Activated B cell treated with CpG ODN at 0.5 μM for 24 hours (primary cell): ENCODE data around the gene TSKU. TPM values are rescaled to one million over a fixed set of nuclear protein-coding genes. Genes with fewer than 3 reads are reported as not detected.
"Not testable (repeated sequence)": the region's sequence is repeated elsewhere in the genome, so short reads cannot be mapped to it uniquely, and the experiment has no call there.

Experiments
- ATAC-seq: fragments of 200-7000 bp; cut with Tn5 transposase; one replicate; pipeline ENCODE4 v1.10.0; 2021; ENCODE audit warnings: low read depth, mild to moderate bottlenecking, moderate library complexity
- CTCF ChIA-PET: fragments of 350-600 bp; sonication (Branson Sonifier 250); formaldehyde crosslinking; loops from one replicate; lab custom pipeline; 2021; ENCODE audit warnings: antibody characterized with exemption; lab: Charles Lee
- POLR2A ChIA-PET: fragments of 350-600 bp; sonication (Branson Sonifier 250); formaldehyde crosslinking; loops from one replicate; lab custom pipeline; 2021; ENCODE audit warnings: antibody characterized with exemption; lab: Charles Lee
- DNase-seq: peaks from one replicate; pipeline ENCODE4 v3.0.0; 2022
- H3K27ac Mint-ChIP-seq: one replicate; pipeline ENCODE4 v1.8.0; 2020; ENCODE audit warnings: mixed read lengths
- H3K27me3 Mint-ChIP-seq: one replicate; pipeline ENCODE4 v1.8.0; 2021; ENCODE audit warnings: mixed read lengths
- H3K36me3 Mint-ChIP-seq: one replicate; pipeline ENCODE4 v1.8.0; 2021; ENCODE audit warnings: low read depth, mixed read lengths
- H3K4me1 Mint-ChIP-seq: one replicate; pipeline ENCODE4 v1.8.0; 2021; ENCODE audit warnings: mixed read lengths
- H3K4me3 Mint-ChIP-seq: one replicate; pipeline ENCODE4 v1.8.0; 2020; ENCODE audit warnings: mild to moderate bottlenecking, mixed read lengths
- H3K9me3 Mint-ChIP-seq: one replicate; pipeline ENCODE4 v1.8.0; 2020; ENCODE audit warnings: mixed read lengths
- intact Hi-C: fragments of 100-400 bp; cut with micrococcal nuclease; formaldehyde crosslinking; loops from one replicate; pipeline ENCODE4 v1.15.1; 2024
- total RNA-seq: library from RNA; stranded (reverse); gene quantifications from 2 replicates; pipeline ENCODE4 v1.2.3, GENCODE V29; 2022
- TF ChIP-seq, protein P1 (sequence below): fragments of 200-600 bp; IDR thresholded peaks from one replicate; pipeline ENCODE4 v1.8.0; 2022; ENCODE audit warnings: antibody characterized with exemption, mild to moderate bottlenecking

TSKU gene
- total RNA-seq, 1 donor from 2014 or later, result not detected

DNA sequence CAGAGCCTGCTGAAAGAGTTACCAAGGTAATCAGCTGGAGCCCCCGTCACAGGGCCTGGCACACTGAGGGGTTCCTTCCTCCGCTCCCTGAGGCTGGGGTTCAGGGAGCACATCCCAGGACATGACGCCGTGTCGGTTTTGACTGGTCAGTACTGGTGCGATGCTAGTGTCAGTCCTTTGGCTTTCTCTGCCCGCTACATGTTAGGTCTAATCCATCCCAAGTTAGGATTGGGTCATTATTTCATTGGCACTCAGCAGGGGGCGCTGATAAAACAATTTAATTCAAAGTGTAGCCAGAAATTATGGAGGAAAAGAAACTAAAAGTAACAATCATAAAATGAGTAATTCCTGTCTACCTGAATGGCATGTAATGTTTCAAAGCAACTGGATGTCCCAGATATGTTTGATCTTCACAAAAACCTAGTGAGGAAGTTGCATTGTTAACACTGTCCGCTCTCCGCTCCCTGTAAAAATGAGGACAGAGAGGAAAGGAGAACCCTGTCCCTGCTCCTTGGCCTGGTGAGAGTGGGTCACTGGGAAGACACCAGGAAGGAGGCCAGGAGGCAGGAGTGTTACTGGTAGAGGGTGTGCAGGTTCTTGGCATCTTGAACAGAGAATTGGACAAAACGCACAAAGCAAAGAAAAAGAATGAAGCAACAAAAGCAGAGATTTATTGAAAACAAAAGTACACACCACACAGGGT, 27.1 kb downstream of the TSKU start:
- no peak overlapping the region for H3K4me3 Mint-ChIP-seq
- no peak for ATAC-seq
- no peak overlapping the region for H3K27ac Mint-ChIP-seq

GRCh38 chr11:76811259-76811658, 28.1 kb downstream of the TSKU start:
- Mint-ChIP-seq H3K36me3 (no peaks in the 10 kb centered on the region), H3K9me3 (peaks cover 5% of the 10 kb centered on the region), H3K4me1 (peaks cover 7% of the 10 kb centered on the region), H3K4me3 (no peak overlapping the region), H3K27ac (no peak overlapping the region), H3K27me3 (peaks cover 24% of the 10 kb centered on the region)
- ChIA-PET CTCF (interaction anchor here (1.0 to 3.3 kb wide), 3 partner anchors 106 to 111 kb away, joined by 3 to 27 read pairs (median 4); no protein-coding TSS in a partner anchor), POLR2A (no interaction called here)
- no peak for ATAC-seq
- intact Hi-C loops, result no loop called here
- DNase-seq, result no peak
- TF ChIP-seq, protein P1, sequence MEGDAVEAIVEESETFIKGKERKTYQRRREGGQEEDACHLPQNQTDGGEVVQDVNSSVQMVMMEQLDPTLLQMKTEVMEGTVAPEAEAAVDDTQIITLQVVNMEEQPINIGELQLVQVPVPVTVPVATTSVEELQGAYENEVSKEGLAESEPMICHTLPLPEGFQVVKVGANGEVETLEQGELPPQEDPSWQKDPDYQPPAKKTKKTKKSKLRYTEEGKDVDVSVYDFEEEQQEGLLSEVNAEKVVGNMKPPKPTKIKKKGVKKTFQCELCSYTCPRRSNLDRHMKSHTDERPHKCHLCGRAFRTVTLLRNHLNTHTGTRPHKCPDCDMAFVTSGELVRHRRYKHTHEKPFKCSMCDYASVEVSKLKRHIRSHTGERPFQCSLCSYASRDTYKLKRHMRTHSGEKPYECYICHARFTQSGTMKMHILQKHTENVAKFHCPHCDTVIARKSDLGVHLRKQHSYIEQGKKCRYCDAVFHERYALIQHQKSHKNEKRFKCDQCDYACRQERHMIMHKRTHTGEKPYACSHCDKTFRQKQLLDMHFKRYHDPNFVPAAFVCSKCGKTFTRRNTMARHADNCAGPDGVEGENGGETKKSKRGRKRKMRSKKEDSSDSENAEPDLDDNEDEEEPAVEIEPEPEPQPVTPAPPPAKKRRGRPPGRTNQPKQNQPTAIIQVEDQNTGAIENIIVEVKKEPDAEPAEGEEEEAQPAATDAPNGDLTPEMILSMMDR, result no peak

More for the DNA sequence above, 27.1 kb downstream of the TSKU start:
- peaks cover 33% of the 10 kb centered on the region for H3K27me3 Mint-ChIP-seq
- H3K36me3 Mint-ChIP-seq, result no peaks in the 10 kb centered on the region
- peaks cover 7% of the 10 kb centered on the region for H3K4me1 Mint-ChIP-seq
- no peaks in the 10 kb centered on the region for H3K9me3 Mint-ChIP-seq
- ChIA-PET CTCF (interaction anchor here (1.4 to 3.7 kb wide), 4 partner anchors 12 to 281 kb away, joined by 5 to 65 read pairs (median 17); no protein-coding TSS in a partner anchor), POLR2A (no interaction called here)
- no peak for DNase-seq
- TF ChIP-seq, protein P1, result no peak
- intact Hi-C loops, result loop anchor here (1.0 kb wide), 1 partner anchor 281 kb away; no protein-coding TSS in a partner anchor

GRCh38 chr11:76814414-76814813, 31.3 kb downstream of the TSKU start:
- TF ChIP-seq, protein P1, result no peak
- ChIA-PET POLR2A (no interaction called here), CTCF (no interaction called here)
- no peak for ATAC-seq
- Mint-ChIP-seq H3K27ac (no peak overlapping the region), H3K9me3 (peaks cover 12% of the 10 kb centered on the region), H3K4me3 (no peak overlapping the region), H3K27me3 (peaks cover 5% of the 10 kb centered on the region), H3K36me3 (no peaks in the 10 kb centered on the region), H3K4me1 (peaks cover 2% of the 10 kb centered on the region)
- DNase-seq, result no peak
- intact Hi-C loops, result no loop called here

DNA sequence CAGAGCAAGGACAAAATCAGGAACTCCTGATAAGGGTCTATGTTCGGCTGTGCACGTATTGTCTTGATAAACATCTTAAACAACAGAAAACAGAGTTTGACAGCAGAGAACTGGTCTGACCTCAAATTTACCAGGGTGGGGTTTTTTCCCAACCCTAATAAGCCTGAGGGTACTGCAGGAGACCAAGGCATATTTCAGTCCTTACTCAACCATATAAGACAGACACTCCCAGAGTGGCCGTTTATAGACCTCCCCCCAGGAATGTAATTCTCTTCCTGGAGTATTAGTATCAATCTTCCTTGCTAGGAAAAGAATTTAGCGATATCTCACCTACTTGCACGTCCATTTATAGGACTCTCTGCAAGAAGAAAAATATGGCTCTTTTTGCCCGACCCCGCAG, 32.5 kb downstream of the TSKU start:
- H3K36me3 Mint-ChIP-seq, intact Hi-C loops, H3K4me3 Mint-ChIP-seq, H3K27me3 Mint-ChIP-seq, H3K4me1 Mint-ChIP-seq, CTCF ChIA-PET, ATAC-seq, POLR2A ChIA-PET, DNase-seq, H3K27ac Mint-ChIP-seq: not testable (repeated sequence)
- peaks cover 12% of the 10 kb centered on the region for H3K9me3 Mint-ChIP-seq

GRCh38 chr11:76820184-76820566, 37.0 kb downstream of the TSKU start:
- Mint-ChIP-seq H3K27me3 (peaks cover 9% of the 10 kb centered on the region), H3K27ac (no peak overlapping the region), H3K36me3 (no peaks in the 10 kb centered on the region), H3K4me3 (no peak overlapping the region), H3K9me3 (peaks cover 12% of the 10 kb centered on the region), H3K4me1 (peaks cover 6% of the 10 kb centered on the region)
- DNase-seq (no peak), ATAC-seq (no peak)
- TF ChIP-seq, protein P1, result no peak
- POLR2A ChIA-PET, result no interaction called here
- CTCF ChIA-PET, result interaction anchor here (1.3 kb wide), 1 partner anchor 98 kb away, joined by 3 read pairs; no protein-coding TSS in a partner anchor
- intact Hi-C loops, result no loop called here

DNA sequence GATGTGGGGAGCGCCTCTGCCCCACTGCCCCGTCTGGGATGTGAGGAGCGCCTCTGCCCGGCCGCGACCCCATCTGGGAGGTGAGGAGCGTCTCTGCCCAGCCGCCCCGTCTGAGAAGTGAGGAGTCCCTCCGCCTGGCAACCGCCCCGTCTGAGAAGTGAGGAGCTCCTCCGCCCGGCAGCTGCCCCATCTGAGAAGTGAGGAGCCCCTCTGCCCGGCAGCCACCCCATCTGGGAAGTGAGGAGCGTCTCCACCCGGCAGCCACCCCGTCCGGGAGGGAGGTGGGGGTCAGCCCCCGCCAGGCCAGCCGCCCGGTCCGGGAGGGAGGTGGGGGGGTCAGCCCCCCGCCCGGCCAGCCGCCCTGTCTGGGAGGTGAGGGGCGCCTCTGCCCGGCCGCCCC, 38.2 kb downstream of the TSKU start:
- H3K36me3 Mint-ChIP-seq, H3K27ac Mint-ChIP-seq, H3K4me3 Mint-ChIP-seq, DNase-seq, CTCF ChIA-PET, intact Hi-C loops, ATAC-seq, H3K27me3 Mint-ChIP-seq, H3K4me1 Mint-ChIP-seq, POLR2A ChIA-PET, H3K9me3 Mint-ChIP-seq: not testable (repeated sequence)
